Activated CD4-positive, CD25-positive, alpha-beta regulatory T cell (primary cell): ENCODE measurements around the gene LYPD1.

Source experiments
- DNase-seq, 4 experiments: peaks; one replicate each; lab custom pipeline; 2025; lab: John Stamatoyannopoulos, UW

Gene LYPD1

GRCh38 chr2:132595186-132595585 lies 74.8 kb downstream of the LYPD1 start:
- no peak for DNase-seq
